Measurements from ENCODE around the gene GALNS.
A peak's percentile ranks its signal among the peaks of the same experiment; 100 is the strongest.

GRCh38 chr16:88857728-88858339 lies 1.1 kb upstream of the GALNS start:
- TF ChIP-seq CTCF (IDR thresholded peaks at IDR 0.05; ENCODE audit: poor library complexity, severe bottlenecking) (peak; percentile 74), RAD21 (conservative IDR thresholded peaks at IDR 0.05) (peak; percentile 56)
